Ovary (tissue), 3 donors: ENCODE data around the gene JUND.

Experiments
- EP300 ChIP-seq: sonication (generic); formaldehyde crosslinking; IDR thresholded peaks from one replicate; pipeline ENCODE4 v1.6.1; 2017; ENCODE audit warnings: antibody characterized with exemption
- POLR2A ChIP-seq: fragments of 450-650 bp; IDR thresholded peaks from one replicate; pipeline ENCODE4 v1.6.1; 2017; ENCODE audit warnings: antibody characterized with exemption, mild to moderate bottlenecking, moderate library complexity
- TF ChIP-seq, protein P1 (sequence below), 3 donors: fragments of 450-650 bp in 2 of 3; fragments of 200-600 bp in 1 of 3; IDR thresholded peaks; one replicate each; pipeline versions ENCODE4 v1.5.1 to v1.8.0; 2016 to 2022; ENCODE audit warnings: antibody characterized with exemption in 3 of 3, mild to moderate bottlenecking in 1 of 3
- donor health status: DM: no; HTN: no; CAD: no.

DNA sequence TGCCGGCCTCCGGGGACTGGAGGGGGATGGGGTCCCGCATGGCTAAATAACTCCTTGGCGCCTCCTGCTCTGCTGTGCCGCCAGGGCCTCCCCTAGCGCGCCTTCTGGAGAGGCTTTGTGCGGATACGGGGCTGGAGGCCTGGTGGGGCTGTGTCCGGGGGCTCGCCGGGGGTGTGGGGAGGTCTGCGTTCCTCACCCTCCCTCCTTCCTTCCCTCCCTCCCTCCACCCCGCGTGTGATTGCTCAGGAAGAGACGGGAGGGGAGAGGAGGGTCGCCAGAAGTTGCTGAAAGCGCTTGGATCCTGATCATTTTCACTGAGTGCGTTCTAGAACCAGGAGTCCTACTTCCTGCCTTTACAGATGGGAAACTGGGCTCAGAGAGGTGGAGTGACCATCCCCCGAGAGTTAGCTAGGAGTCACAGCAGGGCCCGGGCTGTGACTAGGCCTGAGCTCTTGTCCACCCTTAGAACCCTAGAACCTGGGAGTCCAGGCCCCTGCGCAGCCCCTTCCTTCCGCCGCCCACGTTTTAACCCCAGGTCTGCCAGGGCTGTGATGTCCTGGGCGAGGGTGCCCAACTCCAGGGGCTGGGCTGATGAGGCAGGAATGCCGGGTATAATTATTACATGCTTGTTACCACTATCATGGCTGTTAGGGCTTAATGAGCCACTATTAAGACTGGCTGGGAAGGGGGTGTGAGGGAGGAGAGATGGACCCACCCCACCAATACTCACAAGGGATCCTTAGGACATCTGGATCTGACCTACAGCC is 782 bp upstream of the JUND start:
- TF ChIP-seq EP300 (no peak), POLR2A (peak; percentile 70)
- TF ChIP-seq, protein P1, sequence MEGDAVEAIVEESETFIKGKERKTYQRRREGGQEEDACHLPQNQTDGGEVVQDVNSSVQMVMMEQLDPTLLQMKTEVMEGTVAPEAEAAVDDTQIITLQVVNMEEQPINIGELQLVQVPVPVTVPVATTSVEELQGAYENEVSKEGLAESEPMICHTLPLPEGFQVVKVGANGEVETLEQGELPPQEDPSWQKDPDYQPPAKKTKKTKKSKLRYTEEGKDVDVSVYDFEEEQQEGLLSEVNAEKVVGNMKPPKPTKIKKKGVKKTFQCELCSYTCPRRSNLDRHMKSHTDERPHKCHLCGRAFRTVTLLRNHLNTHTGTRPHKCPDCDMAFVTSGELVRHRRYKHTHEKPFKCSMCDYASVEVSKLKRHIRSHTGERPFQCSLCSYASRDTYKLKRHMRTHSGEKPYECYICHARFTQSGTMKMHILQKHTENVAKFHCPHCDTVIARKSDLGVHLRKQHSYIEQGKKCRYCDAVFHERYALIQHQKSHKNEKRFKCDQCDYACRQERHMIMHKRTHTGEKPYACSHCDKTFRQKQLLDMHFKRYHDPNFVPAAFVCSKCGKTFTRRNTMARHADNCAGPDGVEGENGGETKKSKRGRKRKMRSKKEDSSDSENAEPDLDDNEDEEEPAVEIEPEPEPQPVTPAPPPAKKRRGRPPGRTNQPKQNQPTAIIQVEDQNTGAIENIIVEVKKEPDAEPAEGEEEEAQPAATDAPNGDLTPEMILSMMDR (IDR thresholded peaks at IDR 0.05): peak in 1 of 3 donors; percentile 50
